ENCODE measurements around the gene ERCC1. TPM values are rescaled to one million over a fixed set of nuclear protein-coding genes. Genes with fewer than 3 reads are reported as not detected.

Gene ERCC1
- total RNA-seq, 1 experiment from 2014 or later = 43.7 TPM

DNA sequence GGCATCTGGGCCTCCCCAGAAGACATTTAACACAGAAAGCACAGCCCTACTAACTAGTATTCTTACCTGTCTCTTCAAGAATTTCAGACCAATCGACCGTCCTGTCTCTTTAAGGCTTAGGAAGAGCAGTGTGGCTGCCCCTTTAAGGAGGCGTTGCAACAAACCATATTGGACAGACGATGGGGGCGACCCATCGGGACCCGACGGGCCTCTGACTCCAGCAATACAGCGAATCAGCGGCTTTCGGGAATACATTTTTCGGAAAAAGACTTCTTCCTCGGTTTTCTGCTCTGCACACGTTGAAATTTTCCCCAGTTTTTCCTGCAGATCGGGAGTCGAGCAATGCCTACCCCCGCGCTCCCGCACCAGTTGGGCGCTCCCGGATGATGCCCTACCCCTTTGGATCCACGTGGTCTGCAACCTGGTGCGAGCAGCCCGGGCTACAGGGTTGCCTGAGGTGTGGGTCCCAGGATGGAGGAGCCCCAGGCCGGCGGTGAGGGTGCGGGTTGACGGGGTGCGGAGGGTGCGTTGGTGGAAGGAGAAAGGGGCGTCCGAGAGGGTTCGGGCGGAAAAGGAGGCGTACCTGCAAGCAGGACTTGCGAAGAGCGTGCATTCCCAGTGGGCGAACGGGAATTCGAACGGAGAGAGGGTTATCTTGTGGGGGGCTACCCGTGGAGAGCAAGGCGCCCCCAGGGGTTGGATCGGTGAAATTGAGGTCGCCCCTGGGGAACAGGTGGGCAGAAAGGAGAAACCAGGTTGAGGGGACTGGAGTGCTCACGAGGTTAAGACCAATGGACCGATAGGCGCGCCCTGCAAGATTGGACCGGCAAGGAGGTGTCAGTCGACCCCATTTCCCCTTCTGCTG, 17.3 kb downstream of the ERCC1 start, which contains the start of gene POLR1G (continued):
- TF ChIP-seq, protein P1, sequence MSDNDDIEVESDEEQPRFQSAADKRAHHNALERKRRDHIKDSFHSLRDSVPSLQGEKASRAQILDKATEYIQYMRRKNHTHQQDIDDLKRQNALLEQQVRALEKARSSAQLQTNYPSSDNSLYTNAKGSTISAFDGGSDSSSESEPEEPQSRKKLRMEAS (CRISPR knock-in tag; IDR thresholded peaks at IDR 0.05) = peak; percentile 94
- TF ChIP-seq CBFB (CRISPR knock-in tag; IDR thresholded peaks at IDR 0.05; ENCODE audit: low read depth) = no peak
- TF ChIP-seq, protein P2, sequence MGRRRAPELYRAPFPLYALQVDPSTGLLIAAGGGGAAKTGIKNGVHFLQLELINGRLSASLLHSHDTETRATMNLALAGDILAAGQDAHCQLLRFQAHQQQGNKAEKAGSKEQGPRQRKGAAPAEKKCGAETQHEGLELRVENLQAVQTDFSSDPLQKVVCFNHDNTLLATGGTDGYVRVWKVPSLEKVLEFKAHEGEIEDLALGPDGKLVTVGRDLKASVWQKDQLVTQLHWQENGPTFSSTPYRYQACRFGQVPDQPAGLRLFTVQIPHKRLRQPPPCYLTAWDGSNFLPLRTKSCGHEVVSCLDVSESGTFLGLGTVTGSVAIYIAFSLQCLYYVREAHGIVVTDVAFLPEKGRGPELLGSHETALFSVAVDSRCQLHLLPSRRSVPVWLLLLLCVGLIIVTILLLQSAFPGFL (CRISPR knock-in tag; IDR thresholded peaks at IDR 0.05; ENCODE audit: borderline replicate concordance) = no peak
- TF ChIP-seq, protein P3, sequence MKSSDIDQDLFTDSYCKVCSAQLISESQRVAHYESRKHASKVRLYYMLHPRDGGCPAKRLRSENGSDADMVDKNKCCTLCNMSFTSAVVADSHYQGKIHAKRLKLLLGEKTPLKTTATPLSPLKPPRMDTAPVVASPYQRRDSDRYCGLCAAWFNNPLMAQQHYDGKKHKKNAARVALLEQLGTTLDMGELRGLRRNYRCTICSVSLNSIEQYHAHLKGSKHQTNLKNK (CRISPR knock-in tag; IDR thresholded peaks at IDR 0.05) = 0 out of 2 replicates have a peak, but pooled peaks have one; percentile 22
- 0 out of 2 replicates have a peak, but pooled peaks have one; percentile 50 for TF ChIP-seq JUN (CRISPR knock-in tag; IDR thresholded peaks at IDR 0.05)
- TF ChIP-seq, protein P4, sequence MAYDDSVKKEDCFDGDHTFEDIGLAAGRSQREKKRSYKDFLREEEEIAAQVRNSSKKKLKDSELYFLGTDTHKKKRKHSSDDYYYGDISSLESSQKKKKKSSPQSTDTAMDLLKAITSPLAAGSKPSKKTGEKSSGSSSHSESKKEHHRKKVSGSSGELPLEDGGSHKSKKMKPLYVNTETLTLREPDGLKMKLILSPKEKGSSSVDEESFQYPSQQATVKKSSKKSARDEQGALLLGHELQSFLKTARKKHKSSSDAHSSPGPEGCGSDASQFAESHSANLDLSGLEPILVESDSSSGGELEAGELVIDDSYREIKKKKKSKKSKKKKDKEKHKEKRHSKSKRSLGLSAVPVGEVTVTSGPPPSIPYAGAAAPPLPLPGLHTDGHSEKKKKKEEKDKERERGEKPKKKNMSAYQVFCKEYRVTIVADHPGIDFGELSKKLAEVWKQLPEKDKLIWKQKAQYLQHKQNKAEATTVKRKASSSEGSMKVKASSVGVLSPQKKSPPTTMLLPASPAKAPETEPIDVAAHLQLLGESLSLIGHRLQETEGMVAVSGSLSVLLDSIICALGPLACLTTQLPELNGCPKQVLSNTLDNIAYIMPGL (CRISPR knock-in tag; IDR thresholded peaks at IDR 0.05) = peak; percentile 20; the same call in 1 of the 2 replicates
- TF ChIP-seq TEAD1 (CRISPR knock-in tag; IDR thresholded peaks at IDR 0.05) = peak; percentile 82; the same call in 1 of the 2 replicates
- TF ChIP-seq, protein P5, sequence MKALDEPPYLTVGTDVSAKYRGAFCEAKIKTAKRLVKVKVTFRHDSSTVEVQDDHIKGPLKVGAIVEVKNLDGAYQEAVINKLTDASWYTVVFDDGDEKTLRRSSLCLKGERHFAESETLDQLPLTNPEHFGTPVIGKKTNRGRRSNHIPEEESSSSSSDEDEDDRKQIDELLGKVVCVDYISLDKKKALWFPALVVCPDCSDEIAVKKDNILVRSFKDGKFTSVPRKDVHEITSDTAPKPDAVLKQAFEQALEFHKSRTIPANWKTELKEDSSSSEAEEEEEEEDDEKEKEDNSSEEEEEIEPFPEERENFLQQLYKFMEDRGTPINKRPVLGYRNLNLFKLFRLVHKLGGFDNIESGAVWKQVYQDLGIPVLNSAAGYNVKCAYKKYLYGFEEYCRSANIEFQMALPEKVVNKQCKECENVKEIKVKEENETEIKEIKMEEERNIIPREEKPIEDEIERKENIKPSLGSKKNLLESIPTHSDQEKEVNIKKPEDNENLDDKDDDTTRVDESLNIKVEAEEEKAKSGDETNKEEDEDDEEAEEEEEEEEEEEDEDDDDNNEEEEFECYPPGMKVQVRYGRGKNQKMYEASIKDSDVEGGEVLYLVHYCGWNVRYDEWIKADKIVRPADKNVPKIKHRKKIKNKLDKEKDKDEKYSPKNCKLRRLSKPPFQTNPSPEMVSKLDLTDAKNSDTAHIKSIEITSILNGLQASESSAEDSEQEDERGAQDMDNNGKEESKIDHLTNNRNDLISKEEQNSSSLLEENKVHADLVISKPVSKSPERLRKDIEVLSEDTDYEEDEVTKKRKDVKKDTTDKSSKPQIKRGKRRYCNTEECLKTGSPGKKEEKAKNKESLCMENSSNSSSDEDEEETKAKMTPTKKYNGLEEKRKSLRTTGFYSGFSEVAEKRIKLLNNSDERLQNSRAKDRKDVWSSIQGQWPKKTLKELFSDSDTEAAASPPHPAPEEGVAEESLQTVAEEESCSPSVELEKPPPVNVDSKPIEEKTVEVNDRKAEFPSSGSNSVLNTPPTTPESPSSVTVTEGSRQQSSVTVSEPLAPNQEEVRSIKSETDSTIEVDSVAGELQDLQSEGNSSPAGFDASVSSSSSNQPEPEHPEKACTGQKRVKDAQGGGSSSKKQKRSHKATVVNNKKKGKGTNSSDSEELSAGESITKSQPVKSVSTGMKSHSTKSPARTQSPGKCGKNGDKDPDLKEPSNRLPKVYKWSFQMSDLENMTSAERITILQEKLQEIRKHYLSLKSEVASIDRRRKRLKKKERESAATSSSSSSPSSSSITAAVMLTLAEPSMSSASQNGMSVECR (CRISPR knock-in tag; IDR thresholded peaks at IDR 0.05; ENCODE audit: borderline replicate concordance) = peak; percentile 90; the same call in 1 of the 2 replicates
- TF ChIP-seq, protein P6, sequence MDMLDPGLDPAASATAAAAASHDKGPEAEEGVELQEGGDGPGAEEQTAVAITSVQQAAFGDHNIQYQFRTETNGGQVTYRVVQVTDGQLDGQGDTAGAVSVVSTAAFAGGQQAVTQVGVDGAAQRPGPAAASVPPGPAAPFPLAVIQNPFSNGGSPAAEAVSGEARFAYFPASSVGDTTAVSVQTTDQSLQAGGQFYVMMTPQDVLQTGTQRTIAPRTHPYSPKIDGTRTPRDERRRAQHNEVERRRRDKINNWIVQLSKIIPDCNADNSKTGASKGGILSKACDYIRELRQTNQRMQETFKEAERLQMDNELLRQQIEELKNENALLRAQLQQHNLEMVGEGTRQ (CRISPR knock-in tag; IDR thresholded peaks at IDR 0.05) = peak; percentile 87
- TF ChIP-seq, protein P7, sequence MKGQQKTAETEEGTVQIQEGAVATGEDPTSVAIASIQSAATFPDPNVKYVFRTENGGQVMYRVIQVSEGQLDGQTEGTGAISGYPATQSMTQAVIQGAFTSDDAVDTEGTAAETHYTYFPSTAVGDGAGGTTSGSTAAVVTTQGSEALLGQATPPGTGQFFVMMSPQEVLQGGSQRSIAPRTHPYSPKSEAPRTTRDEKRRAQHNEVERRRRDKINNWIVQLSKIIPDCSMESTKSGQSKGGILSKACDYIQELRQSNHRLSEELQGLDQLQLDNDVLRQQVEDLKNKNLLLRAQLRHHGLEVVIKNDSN (CRISPR knock-in tag; IDR thresholded peaks at IDR 0.05) = peak; percentile 89
- 0 out of 2 replicates have a peak, but pooled peaks have one; percentile 14 for TF ChIP-seq ESRRA (CRISPR knock-in tag; IDR thresholded peaks at IDR 0.05; ENCODE audit: borderline replicate concordance)
- TF ChIP-seq IRF2 (CRISPR knock-in tag; IDR thresholded peaks at IDR 0.05; ENCODE audit: borderline replicate concordance, low read depth) = no peak
- peak; percentile 31; the same call in 1 of the 2 replicates for TF ChIP-seq MYBL2 (CRISPR knock-in tag; IDR thresholded peaks at IDR 0.05)
- TF ChIP-seq, protein P8, sequence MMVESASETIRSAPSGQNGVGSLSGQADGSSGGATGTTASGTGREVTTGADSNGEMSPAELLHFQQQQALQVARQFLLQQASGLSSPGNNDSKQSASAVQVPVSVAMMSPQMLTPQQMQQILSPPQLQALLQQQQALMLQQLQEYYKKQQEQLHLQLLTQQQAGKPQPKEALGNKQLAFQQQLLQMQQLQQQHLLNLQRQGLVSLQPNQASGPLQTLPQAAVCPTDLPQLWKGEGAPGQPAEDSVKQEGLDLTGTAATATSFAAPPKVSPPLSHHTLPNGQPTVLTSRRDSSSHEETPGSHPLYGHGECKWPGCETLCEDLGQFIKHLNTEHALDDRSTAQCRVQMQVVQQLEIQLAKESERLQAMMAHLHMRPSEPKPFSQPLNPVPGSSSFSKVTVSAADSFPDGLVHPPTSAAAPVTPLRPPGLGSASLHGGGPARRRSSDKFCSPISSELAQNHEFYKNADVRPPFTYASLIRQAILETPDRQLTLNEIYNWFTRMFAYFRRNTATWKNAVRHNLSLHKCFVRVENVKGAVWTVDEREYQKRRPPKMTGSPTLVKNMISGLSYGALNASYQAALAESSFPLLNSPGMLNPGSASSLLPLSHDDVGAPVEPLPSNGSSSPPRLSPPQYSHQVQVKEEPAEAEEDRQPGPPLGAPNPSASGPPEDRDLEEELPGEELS (CRISPR knock-in tag; IDR thresholded peaks at IDR 0.05) = no peak

Measured in WTC11 (cell line).